Panc1 (cell line): ENCODE measurements around the gene SRPRA. TPM values are rescaled to one million over a fixed set of nuclear protein-coding genes. Genes with fewer than 3 reads are reported as not detected.

ENCODE experiments used
- ATAC-seq: fragments of 200-7000 bp; cut with Tn5 transposase; 2 replicates; pipeline ENCODE4 v1.9.1; 2020; ENCODE audit warnings: mild to moderate bottlenecking, moderate library complexity
- BruUV-seq: library from RNA; stranded (reverse); fragments of 400-500 nt; replicated peaks from 2 replicates; lab custom pipeline; 2021; lab: Mats Ljungman, UMichigan
- CTCF ChIA-PET: fragments of 300-600 bp; sonication (Branson Sonifier 250); formaldehyde crosslinking; loops from one replicate; lab custom pipeline; 2022; ENCODE audit warnings: antibody characterized with exemption; lab: Charles Lee
- POLR2A ChIA-PET: fragments of 300-600 bp; sonication (Branson Sonifier 250); formaldehyde crosslinking; loops from one replicate; lab custom pipeline; 2022; ENCODE audit warnings: antibody characterized with exemption; lab: Charles Lee
- DNase-seq: peaks from one replicate; pipeline ENCODE4 v3.0.0-alpha.2; 2010; ENCODE audit warnings: low read depth, low spot score
- H3K27ac ChIP-seq: 2 replicates; pipeline ENCODE4 v1.5.1; 2011; ENCODE audit warnings: mild to moderate bottlenecking, low read length, inconsistent platforms
- H3K27me3 ChIP-seq: fragments of 200-500 bp; sonication (Bioruptor generic); 2 replicates; pipeline ENCODE4 v1.6.0; 2014; ENCODE audit warnings: low read length, inconsistent platforms; ENCODE audit not compliant: control insufficient read depth, insufficient read depth
- H3K36me3 ChIP-seq: fragments of 200-500 bp; sonication (Bioruptor generic); 2 replicates; pipeline ENCODE4 v1.5.1; 2014; ENCODE audit warnings: inconsistent platforms, mild to moderate bottlenecking, low read length, moderate library complexity; ENCODE audit not compliant: control insufficient read depth, insufficient read depth
- H3K4me1 ChIP-seq: 2 replicates; pipeline ENCODE4 v1.5.1; 2011; ENCODE audit warnings: inconsistent platforms, mild to moderate bottlenecking, low read length, moderate library complexity; ENCODE audit not compliant: control insufficient read depth, insufficient read depth
- H3K4me3 ChIP-seq, 2 experiments: 2 replicates each; pipeline ENCODE4 v1.5.1; 2011 to 2012; ENCODE audit warnings: low read depth in 2 of 2, low read length in 2 of 2, mild to moderate bottlenecking in 2 of 2, inconsistent platforms in 1 of 2, moderate library complexity in 1 of 2
- H3K9me3 ChIP-seq: fragments of 200-500 bp; sonication (Bioruptor generic); 2 replicates; pipeline ENCODE4 v1.5.1; 2014; ENCODE audit warnings: low read depth, mild to moderate bottlenecking, inconsistent platforms, low read length, moderate library complexity; ENCODE audit not compliant: control insufficient read depth, insufficient read depth
- POLR2AphosphoS5 ChIP-seq: IDR thresholded peaks from 2 replicates; pipeline ENCODE4 v1.6.1; 2012; ENCODE audit warnings: mild to moderate bottlenecking, low read depth, low read length, moderate library complexity
- SIN3A ChIP-seq: IDR thresholded peaks from 2 replicates; pipeline ENCODE4 v1.6.1; 2012; ENCODE audit warnings: low read depth, mild to moderate bottlenecking, low read length, moderate library complexity, borderline replicate concordance; ENCODE audit not compliant: insufficient read depth
- TCF7L2 ChIP-seq: IDR thresholded peaks from 2 replicates; pipeline ENCODE4 v1.6.1; 2011; ENCODE audit warnings: mild to moderate bottlenecking, low read depth, low read length, inconsistent platforms
- in situ Hi-C: cut with HindIII; loops from 2 replicates; pipeline ENCODE4 v1.10.0; 2016; ENCODE audit warnings: low sequenced_read_pairs, low pct_unique_long_range_greater_than_20kb
- intact Hi-C: fragments of 100-400 bp; cut with micrococcal nuclease; formaldehyde crosslinking; loops from one replicate; pipeline ENCODE4 v1.10.0; 2022; ENCODE audit not compliant: unreplicated experiment
- total RNA-seq: library from RNA; stranded (reverse); gene quantifications from one replicate; pipeline ENCODE4 v1.2.1, GENCODE V29; 2021; ENCODE audit not compliant: unreplicated experiment
- TF ChIP-seq, protein P1 (sequence below): fragments of 450-650 bp; IDR thresholded peaks from 2 replicates; pipeline ENCODE4 v1.5.1; 2017; ENCODE audit warnings: mild to moderate bottlenecking
- TF ChIP-seq, protein P2 (sequence below), 2 experiments: IDR thresholded peaks; 2 replicates each; pipeline ENCODE4 v1.6.1; 2011 to 2012; ENCODE audit warnings: low read depth in 2 of 2, control low read depth in 1 of 2, low read length in 1 of 2, mild to moderate bottlenecking in 1 of 2, moderate library complexity in 1 of 2; ENCODE audit not compliant: insufficient read depth in 1 of 2

Gene SRPRA
- total RNA-seq, 1 experiment from 2014 or later = 149 TPM

DNA sequence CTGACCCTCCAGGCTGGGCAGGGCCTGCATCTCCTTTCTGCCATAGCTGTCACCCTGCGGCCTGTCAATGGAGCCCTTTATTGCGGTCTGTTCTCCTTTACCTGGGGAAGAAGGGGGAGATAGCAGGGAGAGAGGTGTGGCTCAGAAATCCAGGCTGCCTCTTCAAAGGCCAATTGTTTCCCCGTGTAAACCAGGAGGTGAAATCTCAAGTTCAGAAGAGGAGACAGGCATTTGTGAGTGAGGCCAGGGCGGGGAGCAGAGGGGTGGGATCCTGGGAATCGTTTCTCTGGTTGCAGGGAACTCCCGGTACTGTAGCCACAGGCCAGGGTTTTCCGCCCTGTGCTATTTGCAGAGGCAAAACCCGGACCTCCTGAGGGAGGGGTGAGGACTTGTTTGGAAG lies 44.3 kb upstream of the SRPRA start:
- ChIA-PET CTCF (no interaction called here), POLR2A (no interaction called here)
- in situ Hi-C loops (no loop called here), intact Hi-C loops (loop anchor here (10.0 kb wide), 1 partner anchor 112 kb away; no protein-coding TSS in a partner anchor)
- TF ChIP-seq, protein P1, sequence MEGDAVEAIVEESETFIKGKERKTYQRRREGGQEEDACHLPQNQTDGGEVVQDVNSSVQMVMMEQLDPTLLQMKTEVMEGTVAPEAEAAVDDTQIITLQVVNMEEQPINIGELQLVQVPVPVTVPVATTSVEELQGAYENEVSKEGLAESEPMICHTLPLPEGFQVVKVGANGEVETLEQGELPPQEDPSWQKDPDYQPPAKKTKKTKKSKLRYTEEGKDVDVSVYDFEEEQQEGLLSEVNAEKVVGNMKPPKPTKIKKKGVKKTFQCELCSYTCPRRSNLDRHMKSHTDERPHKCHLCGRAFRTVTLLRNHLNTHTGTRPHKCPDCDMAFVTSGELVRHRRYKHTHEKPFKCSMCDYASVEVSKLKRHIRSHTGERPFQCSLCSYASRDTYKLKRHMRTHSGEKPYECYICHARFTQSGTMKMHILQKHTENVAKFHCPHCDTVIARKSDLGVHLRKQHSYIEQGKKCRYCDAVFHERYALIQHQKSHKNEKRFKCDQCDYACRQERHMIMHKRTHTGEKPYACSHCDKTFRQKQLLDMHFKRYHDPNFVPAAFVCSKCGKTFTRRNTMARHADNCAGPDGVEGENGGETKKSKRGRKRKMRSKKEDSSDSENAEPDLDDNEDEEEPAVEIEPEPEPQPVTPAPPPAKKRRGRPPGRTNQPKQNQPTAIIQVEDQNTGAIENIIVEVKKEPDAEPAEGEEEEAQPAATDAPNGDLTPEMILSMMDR = no peak
- TF ChIP-seq SIN3A (no peak), TCF7L2 (no peak), POLR2AphosphoS5 (no peak)
- TF ChIP-seq, protein P2, sequence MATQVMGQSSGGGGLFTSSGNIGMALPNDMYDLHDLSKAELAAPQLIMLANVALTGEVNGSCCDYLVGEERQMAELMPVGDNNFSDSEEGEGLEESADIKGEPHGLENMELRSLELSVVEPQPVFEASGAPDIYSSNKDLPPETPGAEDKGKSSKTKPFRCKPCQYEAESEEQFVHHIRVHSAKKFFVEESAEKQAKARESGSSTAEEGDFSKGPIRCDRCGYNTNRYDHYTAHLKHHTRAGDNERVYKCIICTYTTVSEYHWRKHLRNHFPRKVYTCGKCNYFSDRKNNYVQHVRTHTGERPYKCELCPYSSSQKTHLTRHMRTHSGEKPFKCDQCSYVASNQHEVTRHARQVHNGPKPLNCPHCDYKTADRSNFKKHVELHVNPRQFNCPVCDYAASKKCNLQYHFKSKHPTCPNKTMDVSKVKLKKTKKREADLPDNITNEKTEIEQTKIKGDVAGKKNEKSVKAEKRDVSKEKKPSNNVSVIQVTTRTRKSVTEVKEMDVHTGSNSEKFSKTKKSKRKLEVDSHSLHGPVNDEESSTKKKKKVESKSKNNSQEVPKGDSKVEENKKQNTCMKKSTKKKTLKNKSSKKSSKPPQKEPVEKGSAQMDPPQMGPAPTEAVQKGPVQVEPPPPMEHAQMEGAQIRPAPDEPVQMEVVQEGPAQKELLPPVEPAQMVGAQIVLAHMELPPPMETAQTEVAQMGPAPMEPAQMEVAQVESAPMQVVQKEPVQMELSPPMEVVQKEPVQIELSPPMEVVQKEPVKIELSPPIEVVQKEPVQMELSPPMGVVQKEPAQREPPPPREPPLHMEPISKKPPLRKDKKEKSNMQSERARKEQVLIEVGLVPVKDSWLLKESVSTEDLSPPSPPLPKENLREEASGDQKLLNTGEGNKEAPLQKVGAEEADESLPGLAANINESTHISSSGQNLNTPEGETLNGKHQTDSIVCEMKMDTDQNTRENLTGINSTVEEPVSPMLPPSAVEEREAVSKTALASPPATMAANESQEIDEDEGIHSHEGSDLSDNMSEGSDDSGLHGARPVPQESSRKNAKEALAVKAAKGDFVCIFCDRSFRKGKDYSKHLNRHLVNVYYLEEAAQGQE (IDR thresholded peaks at IDR 0.05; ENCODE audit: insufficient read depth in 1 of 2, low read depth in 2 of 2, low read length in 1 of 2) = no peak
- Histone ChIP-seq H3K27ac (no peak overlapping the region), H3K4me3 (no peak overlapping the region), H3K4me1 (no peaks in the 10 kb centered on the region), H3K9me3 (no peaks in the 10 kb centered on the region), H3K27me3 (no peaks in the 10 kb centered on the region), H3K36me3 (no peaks in the 10 kb centered on the region)
- no peak for ATAC-seq
- no peak for DNase-seq
- no TSS peak for BruUV-seq

DNA sequence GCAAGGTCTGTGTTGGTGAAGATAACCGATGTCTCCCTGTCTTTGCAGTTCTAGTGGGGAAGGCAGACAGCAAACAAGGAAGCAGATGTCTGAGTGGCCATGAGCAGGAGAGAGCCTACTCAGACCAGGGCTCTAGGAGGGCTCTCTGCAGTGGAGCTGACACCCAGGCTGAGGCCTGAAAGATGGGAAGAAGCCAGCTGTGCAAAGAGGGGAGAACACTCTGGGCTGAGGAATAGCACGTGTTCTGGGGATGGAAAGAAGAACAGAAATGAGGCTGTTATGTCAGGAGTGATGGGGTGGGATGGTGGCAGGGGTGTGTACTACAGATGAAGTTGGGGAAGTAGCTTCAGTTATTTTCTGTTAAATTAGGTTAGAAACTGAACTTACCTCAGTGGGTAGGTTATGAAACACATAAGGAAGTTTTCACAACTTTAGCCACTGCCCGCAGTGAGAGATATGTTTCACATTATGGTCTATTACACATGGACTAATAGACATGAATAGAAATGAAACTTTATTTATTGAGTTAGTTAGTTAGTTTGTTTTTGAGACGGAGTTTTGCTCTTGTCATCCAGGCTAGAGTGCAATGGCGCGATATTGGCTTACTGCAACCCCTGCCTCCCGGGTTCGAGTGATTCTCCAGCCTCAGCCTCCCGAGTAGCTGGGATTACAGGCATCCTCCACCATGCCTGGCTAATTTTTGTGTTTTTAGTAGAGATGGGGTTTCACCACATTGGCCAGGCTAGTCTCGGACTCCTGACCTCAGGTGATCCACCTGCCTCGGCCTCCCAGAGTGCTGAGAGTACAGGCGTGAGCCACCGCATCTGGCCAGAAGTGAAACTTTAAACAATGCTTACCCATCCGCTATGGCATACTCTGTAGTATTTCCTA lies 43.0 kb upstream of the SRPRA start:
- DNase-seq (no peak), ATAC-seq (no peak)
- BruUV-seq = no TSS peak
- Histone ChIP-seq H3K4me1 (no peaks in the 10 kb centered on the region), H3K27me3 (no peaks in the 10 kb centered on the region), H3K9me3 (no peaks in the 10 kb centered on the region), H3K4me3 (no peak overlapping the region), H3K36me3 (no peaks in the 10 kb centered on the region), H3K27ac (no peak overlapping the region)
- POLR2A ChIA-PET = no interaction called here
- in situ Hi-C loops = no loop called here
- TF ChIP-seq TCF7L2 (no peak), POLR2AphosphoS5 (no peak), SIN3A (no peak)
- TF ChIP-seq, protein P2 (IDR thresholded peaks at IDR 0.05; ENCODE audit: insufficient read depth in 1 of 2, low read depth in 2 of 2, low read length in 1 of 2) = no peak
- TF ChIP-seq, protein P1 = no peak
- intact Hi-C loops = loop anchor here (10.0 kb wide), 1 partner anchor 113 kb away; no protein-coding TSS in a partner anchor
- CTCF ChIA-PET = interaction anchor here (1.7 kb wide), 1 partner anchor 169 kb away, joined by 27 read pairs; no protein-coding TSS in a partner anchor
